ENCODE measurements around the gene CSKMT. TPM values are rescaled to one million over a fixed set of nuclear protein-coding genes. Genes with fewer than 3 reads are reported as not detected.

The CSKMT gene
- total RNA-seq, 1 experiment from 2014 or later, result 19.2 TPM

GRCh38 chr11:62678433-62678769 lies 13.3 kb downstream of the CSKMT start:
- peaks cover 34% of the 10 kb centered on the region for H3K4me1 ChIP-seq (replicated peaks; ENCODE audit: insufficient read depth)
- no peaks in the 10 kb centered on the region for H3K27me3 ChIP-seq (ENCODE audit: insufficient read depth, low read depth)
- H3K4me2 ChIP-seq, result peak overlapping the region; percentile 81
- H3K9me2 ChIP-seq (ENCODE audit: insufficient read depth), result no peaks in the 10 kb centered on the region
- peaks cover 61% of the 10 kb centered on the region for H3F3A ChIP-seq (ENCODE audit: insufficient read depth, low read depth)
- H3K27ac ChIP-seq, result peak overlapping the region; percentile 37
- ChIA-PET POLR2A (ENCODE audit: unreplicated experiment) (interaction anchor here (0.5 to 1.0 kb wide), 2 partner anchors 10 to 87 kb away, joined by 3 to 9 read pairs; partner anchors contain the start of gene TUT1), CTCF (no interaction called here)
- H4K20me1 ChIP-seq (ENCODE audit: insufficient read depth), result 0 out of 2 replicates have a peak, but pooled peaks cover 5% of the 10 kb centered on the region
- TF ChIP-seq EZH2 (IDR thresholded peaks at IDR 0.05; ENCODE audit: low read depth) (no peak), CTCF (conservative IDR thresholded peaks at IDR 0.05) (no peak)
- DNase-seq, result no peak
- 0 out of 2 replicates have a peak, but pooled peaks cover 26% of the 10 kb centered on the region for H3K36me3 ChIP-seq (ENCODE audit: low read depth)
- peak overlapping the region; percentile 76 for H3K4me3 ChIP-seq
- intact Hi-C loops (cut with micrococcal nuclease; ENCODE audit: unreplicated experiment), result loop anchor here (2.0 to 10.0 kb wide), 3 partner anchors 16 to 109 kb away; partner anchors contain the start of genes POLR2G and TMEM179B
- H3K9me3 ChIP-seq (ENCODE audit: insufficient read depth, low read depth), result no peaks in the 10 kb centered on the region
- peaks cover 41% of the 10 kb centered on the region for H3K79me2 ChIP-seq (ENCODE audit: low read depth)
- no TSS peak for BruUV-seq (replicated peaks)
- H2AFZ ChIP-seq, result peak overlapping the region; percentile 85

- Histone ChIP-seq H3K4me3 (peak within 1 kb of the TSS; percentile 76), H3K79me2 (ENCODE audit: low read depth) (peaks cover 35% of the 10 kb centered on the region), H3K4me1 (replicated peaks; ENCODE audit: insufficient read depth) (peaks cover 29% of the 10 kb centered on the region), H3K9me2 (ENCODE audit: insufficient read depth) (no peaks in the 10 kb centered on the region), H2AFZ (peak within 1 kb of the TSS; percentile 85), H3F3A (ENCODE audit: insufficient read depth, low read depth) (peaks cover 54% of the 10 kb centered on the region), H3K27ac (peak within 1 kb of the TSS; percentile 37), H3K36me3 (ENCODE audit: low read depth) (0 out of 2 replicates have a peak, but pooled peaks cover 26% of the 10 kb centered on the region), H3K27me3 (ENCODE audit: insufficient read depth, low read depth) (no peaks in the 10 kb centered on the region), H3K9me3 (ENCODE audit: insufficient read depth, low read depth) (no peaks in the 10 kb centered on the region), H3K4me2 (peak within 1 kb of the TSS; percentile 81), H4K20me1 (ENCODE audit: insufficient read depth) (0 out of 2 replicates have a peak, but pooled peaks cover 5% of the 10 kb centered on the region)
- ChIA-PET CTCF (interaction anchor here (0.6 to 0.7 kb wide), 2 partner anchors 25 to 119 kb away, joined by 3 to 10 read pairs; no protein-coding TSS in a partner anchor), POLR2A (ENCODE audit: unreplicated experiment) (interaction anchor here (0.5 to 0.7 kb wide), 4 partner anchors 14 to 102 kb away, joined by 3 to 8 read pairs (median 4); partner anchors contain the start of genes C11orf98 and CSKMT)
- intact Hi-C loops (cut with micrococcal nuclease; ENCODE audit: unreplicated experiment), result loop anchor here (2.0 to 10.0 kb wide), 3 partner anchors 16 to 108 kb away; partner anchors contain the start of genes POLR2G and TMEM179B
- peak; percentile 78 to 80 for DNase-seq
- BruUV-seq (replicated peaks), result TSS peak; percentile 59
- no peak for TF ChIP-seq CTCF (conservative IDR thresholded peaks at IDR 0.05)
- TF ChIP-seq EZH2 (IDR thresholded peaks at IDR 0.05; ENCODE audit: low read depth), result no peak
Observed at GRCh38 chr11:62678770-62679696, 13.9 kb downstream of the CSKMT start, which contains the start of gene UBXN1. UBXN1 (minus strand) TSS chr11:62679073; CDS start chr11:62678923, 150 bp downstream.

GRCh38 chr11:62680825-62681240 lies 15.7 kb downstream of the CSKMT start:
- peak; percentile 45 to 71 for DNase-seq
- intact Hi-C loops (cut with micrococcal nuclease; ENCODE audit: unreplicated experiment), result loop anchor here (2.0 kb wide), 1 partner anchor 48 kb away; the partner anchor contains the start of gene TTC9C
- 0 out of 2 replicates have a peak overlapping the region, but pooled peaks have one; percentile 23 for H3K4me2 ChIP-seq
- H2AFZ ChIP-seq, result peak overlapping the region; percentile 34; the same call in 1 of the 2 replicates
- no peak overlapping the region for H3K4me3 ChIP-seq
- H3K27me3 ChIP-seq (ENCODE audit: insufficient read depth, low read depth), result no peaks in the 10 kb centered on the region
- H3K4me1 ChIP-seq (replicated peaks; ENCODE audit: insufficient read depth), result peaks cover 29% of the 10 kb centered on the region
- CTCF ChIA-PET, result interaction anchor here (0.6 to 1.9 kb wide), 6 partner anchors 14 to 295 kb away, joined by 3 to 15 read pairs (median 4); partner anchors contain the start of gene POLR2G
- H3K79me2 ChIP-seq (ENCODE audit: low read depth), result peaks cover 27% of the 10 kb centered on the region
- H3K27ac ChIP-seq, result no peak overlapping the region
- POLR2A ChIA-PET (ENCODE audit: unreplicated experiment), result interaction anchor here (0.5 to 0.7 kb wide), 2 partner anchors 16 to 83 kb away, joined by 3 read pairs; partner anchors contain the start of genes C11orf98 and CSKMT
- no TSS peak for BruUV-seq (replicated peaks)
- no peaks in the 10 kb centered on the region for H3K9me2 ChIP-seq (ENCODE audit: insufficient read depth)
- no peaks in the 10 kb centered on the region for H3K9me3 ChIP-seq (ENCODE audit: insufficient read depth, low read depth)
- 0 out of 2 replicates have a peak, but pooled peaks cover 20% of the 10 kb centered on the region for H3K36me3 ChIP-seq (ENCODE audit: low read depth)
- TF ChIP-seq CTCF (conservative IDR thresholded peaks at IDR 0.05) (peak; percentile 75), EZH2 (IDR thresholded peaks at IDR 0.05; ENCODE audit: low read depth) (no peak)
- H4K20me1 ChIP-seq (ENCODE audit: insufficient read depth), result no peaks in the 10 kb centered on the region
- peaks cover 45% of the 10 kb centered on the region for H3F3A ChIP-seq (ENCODE audit: insufficient read depth, low read depth)
